Cardiac fibroblast (primary cell): Measurements from ENCODE around the gene TMEM131.

Experiments used
- DNase-seq, 2 donors: peaks; one replicate each; pipeline versions ENCODE4 v3.0.0 to v3.0.0-alpha.2; 2010; ENCODE audit warnings: low read depth in 2 of 2
- H3K4me3 ChIP-seq, 2 donors: replicated peaks in 1 of 2; 1 replicate in 1 of 2; 2 replicates in 1 of 2; pipeline ENCODE4 v1.5.1; 2011; ENCODE audit warnings: low read depth in 2 of 2, low read length in 2 of 2, mild to moderate bottlenecking in 2 of 2, moderate library complexity in 1 of 2
- TF ChIP-seq, protein P1 (sequence below): IDR thresholded peaks from one replicate; pipeline ENCODE4 v1.5.1; 2011; ENCODE audit warnings: low read depth, mild to moderate bottlenecking, low read length, inconsistent platforms

Gene TMEM131

DNA sequence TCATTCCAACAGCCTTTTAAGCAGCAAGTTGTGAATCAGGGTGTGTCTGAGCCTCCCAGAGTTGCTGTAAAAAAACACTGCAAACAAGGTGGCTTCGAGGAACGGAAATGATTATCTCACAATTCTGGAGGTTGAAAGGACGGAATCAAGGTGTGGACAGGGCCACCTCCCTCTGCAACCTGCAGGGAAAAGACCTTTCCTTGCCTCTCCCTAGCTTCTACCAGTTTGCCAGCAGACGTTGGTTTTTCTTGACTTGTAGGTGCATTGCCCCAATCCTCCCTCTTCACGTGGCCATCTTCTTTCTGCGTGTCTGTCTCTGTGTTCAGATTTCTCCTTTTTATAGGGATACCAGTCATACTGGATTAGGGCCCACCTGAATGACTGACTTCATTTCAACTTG is 24.8 kb upstream of the TMEM131 start:
- TF ChIP-seq, protein P1, sequence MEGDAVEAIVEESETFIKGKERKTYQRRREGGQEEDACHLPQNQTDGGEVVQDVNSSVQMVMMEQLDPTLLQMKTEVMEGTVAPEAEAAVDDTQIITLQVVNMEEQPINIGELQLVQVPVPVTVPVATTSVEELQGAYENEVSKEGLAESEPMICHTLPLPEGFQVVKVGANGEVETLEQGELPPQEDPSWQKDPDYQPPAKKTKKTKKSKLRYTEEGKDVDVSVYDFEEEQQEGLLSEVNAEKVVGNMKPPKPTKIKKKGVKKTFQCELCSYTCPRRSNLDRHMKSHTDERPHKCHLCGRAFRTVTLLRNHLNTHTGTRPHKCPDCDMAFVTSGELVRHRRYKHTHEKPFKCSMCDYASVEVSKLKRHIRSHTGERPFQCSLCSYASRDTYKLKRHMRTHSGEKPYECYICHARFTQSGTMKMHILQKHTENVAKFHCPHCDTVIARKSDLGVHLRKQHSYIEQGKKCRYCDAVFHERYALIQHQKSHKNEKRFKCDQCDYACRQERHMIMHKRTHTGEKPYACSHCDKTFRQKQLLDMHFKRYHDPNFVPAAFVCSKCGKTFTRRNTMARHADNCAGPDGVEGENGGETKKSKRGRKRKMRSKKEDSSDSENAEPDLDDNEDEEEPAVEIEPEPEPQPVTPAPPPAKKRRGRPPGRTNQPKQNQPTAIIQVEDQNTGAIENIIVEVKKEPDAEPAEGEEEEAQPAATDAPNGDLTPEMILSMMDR = no peak
- H3K4me3 ChIP-seq = no peak overlapping the region
- DNase-seq = no peak

DNA sequence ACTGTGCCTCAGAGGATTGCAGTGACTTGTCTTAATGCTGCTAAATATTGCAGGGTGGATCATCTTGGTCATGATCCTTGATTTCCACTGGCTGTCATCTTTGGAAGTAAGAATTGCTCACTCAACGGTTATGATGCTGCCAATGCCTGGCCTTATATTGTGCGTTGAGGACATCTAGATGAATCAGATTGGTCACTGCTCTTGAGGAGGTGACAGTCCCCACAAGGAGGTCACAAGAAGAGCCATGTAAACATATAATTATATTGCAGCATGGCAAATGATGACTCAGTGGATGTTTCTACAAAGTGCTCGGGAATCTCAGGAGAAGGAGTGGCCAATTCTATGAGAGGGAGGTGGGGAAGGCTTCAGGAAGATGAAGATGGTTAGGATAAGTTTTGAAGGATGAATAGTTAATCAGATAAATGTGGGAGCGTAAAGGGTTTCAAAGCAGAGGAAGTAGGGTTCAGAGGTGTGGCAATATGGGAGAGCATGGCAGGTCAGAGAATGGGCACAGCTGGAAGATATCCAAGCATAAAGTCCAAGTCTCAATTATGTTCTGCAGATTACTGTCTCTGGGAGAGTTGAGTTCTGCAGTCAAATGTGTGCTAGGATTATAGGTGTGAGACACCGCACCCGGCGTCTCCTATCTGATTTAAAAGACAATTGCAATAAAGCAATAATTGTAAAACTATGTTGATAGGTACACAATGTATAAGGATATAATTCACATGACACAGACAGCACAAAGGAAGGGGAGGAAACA is 21.3 kb upstream of the TMEM131 start:
- TF ChIP-seq, protein P1 = no peak
- DNase-seq = no peak
- no peak overlapping the region for H3K4me3 ChIP-seq

DNA sequence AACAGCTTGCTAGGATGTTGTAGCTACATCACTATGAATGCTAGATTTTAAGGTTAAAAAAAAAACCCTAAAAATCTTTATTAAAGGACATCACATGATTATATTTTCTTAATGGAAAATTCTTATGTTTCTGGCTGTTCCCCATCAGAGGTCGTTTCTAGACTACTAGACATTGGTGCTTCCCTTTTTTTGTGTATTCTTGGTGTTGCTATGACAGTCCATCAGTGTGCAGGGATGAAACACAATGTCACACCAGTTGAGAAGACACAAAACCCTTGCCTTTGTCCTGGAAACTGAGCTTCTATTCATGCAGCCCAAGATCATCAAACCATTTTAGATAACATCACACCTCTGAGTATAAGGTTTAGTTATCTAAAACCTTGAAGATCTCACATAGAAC is 19.9 kb upstream of the TMEM131 start:
- no peak overlapping the region for H3K4me3 ChIP-seq
- TF ChIP-seq, protein P1 = no peak
- DNase-seq = no peak

DNA sequence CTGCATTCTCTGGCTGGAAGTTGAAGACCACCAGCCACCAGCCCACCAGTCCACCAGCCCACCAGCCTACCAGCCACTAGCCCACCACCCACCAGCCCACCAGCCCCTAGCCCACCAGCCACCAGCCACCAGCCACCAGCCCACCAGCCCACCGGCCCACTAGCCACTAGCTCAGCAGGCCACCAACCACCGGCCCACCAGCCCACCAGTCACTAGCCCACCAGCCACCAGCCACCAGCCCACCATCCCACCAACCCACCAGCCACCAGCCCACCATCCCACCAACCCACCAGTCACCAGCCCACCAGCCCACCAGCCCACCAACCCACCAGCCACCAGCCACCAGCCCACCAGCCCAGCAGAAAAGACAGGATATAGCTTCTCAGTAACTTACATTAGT is 18.6 kb upstream of the TMEM131 start:
- TF ChIP-seq, protein P1 = no peak
- DNase-seq = no peak
- H3K4me3 ChIP-seq = no peak overlapping the region

DNA sequence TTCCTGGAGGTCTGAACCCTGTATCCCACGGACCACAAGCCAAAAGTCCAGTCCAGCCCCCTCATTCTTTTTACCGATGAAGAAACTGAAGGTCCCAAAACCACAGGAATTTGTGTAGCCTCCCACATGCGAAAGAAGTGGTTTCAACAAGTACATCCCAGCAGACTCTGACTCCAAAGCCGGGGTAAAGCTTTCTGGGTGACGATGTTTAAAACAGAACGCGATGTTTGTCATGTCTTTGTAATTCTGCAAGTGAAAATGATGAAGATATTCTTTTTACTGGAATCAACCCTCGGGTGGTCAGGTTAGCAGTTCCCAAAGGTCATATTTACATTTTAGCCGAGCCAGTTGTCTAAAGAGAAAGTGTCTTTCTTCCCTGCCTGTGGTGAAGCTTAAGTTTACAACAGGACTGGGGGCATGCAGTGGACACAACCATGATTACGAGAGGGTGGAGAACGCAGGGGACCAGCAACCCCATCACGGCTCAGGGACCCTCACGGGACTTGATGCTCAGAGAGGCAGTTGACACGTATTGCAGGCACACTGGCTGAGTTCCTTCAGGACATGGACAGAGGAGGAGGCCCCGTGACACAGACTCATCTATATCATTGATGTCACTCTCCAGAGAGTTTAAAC is 17.8 kb upstream of the TMEM131 start:
- peak; percentile 47 to 81 for DNase-seq

DNA sequence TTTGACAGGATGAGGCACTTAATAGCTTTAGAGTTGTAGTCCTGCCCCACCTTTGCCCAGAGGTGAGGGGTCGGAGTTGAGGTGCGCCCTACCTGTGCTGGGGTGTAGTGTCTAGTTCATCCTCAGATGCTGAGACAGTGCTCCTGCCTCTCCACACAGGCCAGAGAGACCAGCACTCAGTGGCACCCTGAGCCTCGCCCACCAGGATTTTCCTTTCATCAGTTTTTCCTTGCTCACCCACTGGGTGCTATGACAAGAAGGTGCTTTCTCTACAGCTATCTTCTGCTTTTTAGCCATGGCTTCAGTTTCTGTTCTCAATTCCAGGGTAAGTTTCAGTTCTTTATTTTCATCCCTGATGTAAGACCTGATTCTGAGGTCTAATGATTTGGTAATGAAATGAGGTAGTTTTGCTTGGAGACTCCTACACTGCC is 16.8 kb upstream of the TMEM131 start:
- TF ChIP-seq, protein P1 = no peak
- DNase-seq = no peak
- no peak overlapping the region for H3K4me3 ChIP-seq

More for the DNA sequence above, 17.8 kb upstream of the TMEM131 start:
- TF ChIP-seq, protein P1 = no peak
- no peak overlapping the region for H3K4me3 ChIP-seq
